T-helper 17 cell (primary cell): ENCODE results near the gene GIPC3. TPM values are rescaled to one million over a fixed set of nuclear protein-coding genes. Genes with fewer than 3 reads are reported as not detected.

Experiments
- ATAC-seq: fragments of 150-1000 bp; cut with Tn5 transposase; 2 replicates; pipeline ENCODE4 v1.10.0; 2021; ENCODE audit warnings: mild to moderate bottlenecking, moderate library complexity
- DNase-seq, 3 donors: peaks; one replicate each; pipeline versions ENCODE4 v3.0.0 to v3.0.0-alpha.2; 2020 to 2021
- H3K9me3 ChIP-seq: one replicate; pipeline ENCODE4 v1.7.0; 2013; ENCODE audit warnings: low read length, mild to moderate bottlenecking; ENCODE audit not compliant: control insufficient read depth, poor library complexity, severe bottlenecking
- H3K27ac Mint-ChIP-seq: one replicate; pipeline ENCODE4 v1.8.0; 2022; ENCODE audit warnings: mild to moderate bottlenecking, moderate library complexity, mixed read lengths
- H3K27me3 Mint-ChIP-seq: one replicate; pipeline ENCODE4 v1.8.0; 2022; ENCODE audit warnings: mixed read lengths
- H3K36me3 Mint-ChIP-seq: one replicate; pipeline ENCODE4 v1.8.0; 2022; ENCODE audit warnings: low read depth, mixed read lengths
- H3K4me1 Mint-ChIP-seq: one replicate; pipeline ENCODE4 v1.8.0; 2022; ENCODE audit warnings: mild to moderate bottlenecking, mixed read lengths
- H3K4me3 Mint-ChIP-seq: one replicate; pipeline ENCODE4 v1.8.0; 2022; ENCODE audit warnings: mild to moderate bottlenecking, moderate library complexity, mixed read lengths
- total RNA-seq, 4 donors: library from RNA in 2 of 4; stranded (reverse) in 2 of 4; gene quantifications; one replicate each; pipeline ENCODE4 v1.2.3 and lab custom pipeline; 2022 to 2026

The GIPC3 gene
- total RNA-seq, 2 donors from 2014 or later = 0.42 to 3.3 TPM

DNA sequence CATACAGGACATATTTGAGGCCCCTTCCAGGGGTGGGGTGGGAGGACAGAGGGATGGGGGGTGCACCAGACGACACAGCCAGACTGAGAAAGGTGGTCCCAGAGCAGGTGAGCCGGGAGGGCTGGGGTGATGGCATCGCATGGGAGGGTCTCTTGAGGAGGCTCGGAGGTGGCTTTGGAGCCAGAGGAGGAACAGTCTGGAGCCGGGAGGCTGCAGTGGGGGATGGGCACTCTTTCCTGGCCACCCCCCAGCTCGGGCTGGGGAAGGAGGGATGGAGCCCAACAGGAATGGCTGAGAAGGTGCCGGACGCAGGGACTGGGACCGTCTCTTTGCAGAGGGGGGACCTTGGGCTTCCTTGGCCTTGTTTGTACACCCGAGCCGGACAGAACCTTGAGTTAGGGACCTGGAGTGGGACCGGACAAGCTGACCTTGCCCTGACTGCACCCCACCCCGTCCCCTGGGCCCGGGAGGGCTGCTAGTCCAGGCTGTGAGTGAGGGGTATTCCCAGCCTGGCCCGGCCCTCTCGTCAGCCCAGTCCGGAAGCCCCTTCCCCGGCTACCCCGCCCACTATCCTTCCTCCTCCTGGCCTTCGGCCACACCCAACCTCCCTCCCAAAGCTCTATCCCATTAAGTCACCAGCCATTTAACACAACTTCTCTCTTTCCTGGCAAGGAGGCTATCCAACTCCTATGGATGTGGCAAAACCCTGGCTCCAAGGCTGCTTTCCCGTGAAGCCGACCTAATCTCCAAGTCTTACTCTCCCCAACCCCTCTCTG, 22.2 kb downstream of the GIPC3 start:
- Mint-ChIP-seq H3K4me3 (peak overlapping the region; percentile 58), H3K27me3 (no peaks in the 10 kb centered on the region), H3K27ac (no peak overlapping the region), H3K4me1 (peaks cover 2% of the 10 kb centered on the region), H3K36me3 (no peaks in the 10 kb centered on the region)
- DNase-seq = no peak
- no peak for ATAC-seq
- no peaks in the 10 kb centered on the region for H3K9me3 ChIP-seq

DNA sequence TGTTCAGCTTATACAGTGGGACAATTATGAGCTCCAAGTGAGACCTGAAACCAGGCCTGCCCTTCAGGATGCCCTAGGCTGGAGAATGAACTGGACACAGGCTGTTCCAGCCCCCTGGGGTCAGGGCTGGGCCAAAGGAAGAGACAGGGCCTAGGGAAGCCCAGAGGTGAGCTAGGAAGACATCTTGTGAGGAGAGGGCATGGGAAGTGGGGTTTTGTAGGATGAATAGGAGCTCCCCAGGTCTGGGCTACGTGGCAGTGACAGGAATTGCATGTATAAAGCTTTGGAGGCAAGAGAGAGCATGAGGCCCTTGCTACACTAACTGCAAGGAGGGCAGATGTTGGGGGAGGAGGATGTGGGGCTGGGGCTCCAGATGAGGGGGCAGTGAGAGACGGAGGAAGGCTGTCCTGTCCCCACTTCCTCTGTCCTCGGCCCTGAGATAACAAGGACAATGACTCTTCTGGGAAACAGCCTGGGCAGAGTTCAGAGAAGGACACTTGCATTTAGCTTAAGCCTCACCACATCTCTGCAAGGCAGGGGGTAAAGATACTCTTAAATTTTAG, 22.9 kb downstream of the GIPC3 start:
- peak overlapping the region; percentile 58 for H3K4me3 Mint-ChIP-seq
- no peak for ATAC-seq
- H3K9me3 ChIP-seq = no peaks in the 10 kb centered on the region
- no peak overlapping the region for H3K27ac Mint-ChIP-seq
- no peaks in the 10 kb centered on the region for H3K27me3 Mint-ChIP-seq
- H3K4me1 Mint-ChIP-seq = peaks cover 2% of the 10 kb centered on the region
- H3K36me3 Mint-ChIP-seq = no peaks in the 10 kb centered on the region
- no peak for DNase-seq

DNA sequence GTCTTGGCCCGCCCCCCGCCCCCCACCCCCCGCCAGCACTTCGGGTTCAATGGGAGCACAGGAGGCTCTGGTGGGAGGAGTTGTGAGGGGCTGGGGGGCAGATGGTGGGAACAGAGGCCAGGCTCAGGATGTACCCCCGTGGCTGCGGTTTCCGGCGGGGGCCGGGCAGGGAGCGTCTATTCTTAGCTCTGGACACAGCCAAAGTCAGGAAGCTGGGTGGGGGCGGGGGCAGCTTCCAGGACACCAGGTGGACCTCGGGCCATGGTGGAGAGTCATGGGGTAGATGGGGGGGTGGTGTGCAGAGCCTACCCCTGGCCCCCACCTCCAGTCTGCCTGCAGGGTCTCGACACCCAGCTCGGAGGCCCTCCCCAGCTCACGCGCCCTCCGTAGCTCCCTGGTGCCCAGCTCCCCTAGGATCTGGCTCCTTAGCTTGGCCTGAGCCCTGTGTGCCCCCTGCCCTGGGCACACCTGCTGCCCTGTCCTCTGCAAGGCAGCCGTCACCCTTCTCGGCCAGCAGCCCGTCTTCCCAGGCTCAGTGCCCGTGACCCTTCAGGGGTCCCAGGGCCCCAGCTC, 23.6 kb downstream of the GIPC3 start:
- H3K9me3 ChIP-seq = no peaks in the 10 kb centered on the region
- Mint-ChIP-seq H3K4me1 (peaks cover 2% of the 10 kb centered on the region), H3K27ac (no peak overlapping the region), H3K4me3 (no peak overlapping the region), H3K27me3 (no peaks in the 10 kb centered on the region), H3K36me3 (no peaks in the 10 kb centered on the region)
- ATAC-seq (no peak), DNase-seq (no peak)

DNA sequence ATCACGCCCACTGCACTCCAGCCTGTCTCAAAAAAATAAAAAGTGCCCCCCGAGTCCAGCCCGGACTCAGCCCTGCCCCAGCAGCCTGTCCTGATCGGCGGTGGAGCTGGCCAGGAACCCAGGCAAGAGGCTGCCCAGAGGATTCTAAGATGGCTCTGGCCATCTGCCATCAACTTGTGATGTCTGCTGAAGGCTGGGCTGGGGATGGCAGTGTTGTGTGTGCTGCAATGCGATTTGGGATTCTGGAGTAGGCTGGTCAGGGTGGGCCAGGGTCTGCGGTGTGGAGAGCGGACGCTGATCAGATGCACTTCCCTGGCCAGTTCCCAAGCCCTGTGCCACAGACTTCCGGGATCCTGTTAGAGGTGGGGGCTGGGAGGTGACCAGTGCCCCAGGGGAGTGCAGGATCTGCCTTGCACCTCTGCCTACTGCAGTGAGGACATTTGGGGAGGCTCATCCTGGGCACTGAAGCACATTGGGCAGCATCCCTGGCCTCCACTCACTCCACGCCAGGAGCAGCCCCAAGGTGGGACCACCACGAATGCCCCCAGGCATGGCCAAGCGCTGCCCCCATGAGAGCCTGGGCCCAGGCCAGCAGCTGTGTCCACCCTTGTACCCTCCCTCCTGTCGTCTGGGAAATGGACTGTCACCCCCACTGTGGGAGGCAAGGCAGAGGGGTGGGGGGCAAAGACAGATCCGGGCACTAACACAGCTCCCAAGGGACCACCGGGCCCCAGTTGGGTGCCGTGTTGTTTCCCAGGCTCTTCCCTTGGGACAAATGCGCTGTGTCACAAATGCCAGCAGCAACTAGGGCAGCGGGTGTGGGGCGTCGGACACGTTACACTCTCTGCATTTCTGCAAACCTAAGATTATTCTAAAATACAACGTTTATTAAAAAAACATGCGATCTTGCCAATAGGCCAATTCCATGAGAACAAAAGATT, 24.8 kb downstream of the GIPC3 start:
- no peaks in the 10 kb centered on the region for H3K9me3 ChIP-seq
- Mint-ChIP-seq H3K27ac (no peak overlapping the region), H3K4me3 (no peak overlapping the region), H3K4me1 (peaks cover 2% of the 10 kb centered on the region), H3K27me3 (no peaks in the 10 kb centered on the region), H3K36me3 (no peaks in the 10 kb centered on the region)
- DNase-seq (no peak), ATAC-seq (no peak)

DNA sequence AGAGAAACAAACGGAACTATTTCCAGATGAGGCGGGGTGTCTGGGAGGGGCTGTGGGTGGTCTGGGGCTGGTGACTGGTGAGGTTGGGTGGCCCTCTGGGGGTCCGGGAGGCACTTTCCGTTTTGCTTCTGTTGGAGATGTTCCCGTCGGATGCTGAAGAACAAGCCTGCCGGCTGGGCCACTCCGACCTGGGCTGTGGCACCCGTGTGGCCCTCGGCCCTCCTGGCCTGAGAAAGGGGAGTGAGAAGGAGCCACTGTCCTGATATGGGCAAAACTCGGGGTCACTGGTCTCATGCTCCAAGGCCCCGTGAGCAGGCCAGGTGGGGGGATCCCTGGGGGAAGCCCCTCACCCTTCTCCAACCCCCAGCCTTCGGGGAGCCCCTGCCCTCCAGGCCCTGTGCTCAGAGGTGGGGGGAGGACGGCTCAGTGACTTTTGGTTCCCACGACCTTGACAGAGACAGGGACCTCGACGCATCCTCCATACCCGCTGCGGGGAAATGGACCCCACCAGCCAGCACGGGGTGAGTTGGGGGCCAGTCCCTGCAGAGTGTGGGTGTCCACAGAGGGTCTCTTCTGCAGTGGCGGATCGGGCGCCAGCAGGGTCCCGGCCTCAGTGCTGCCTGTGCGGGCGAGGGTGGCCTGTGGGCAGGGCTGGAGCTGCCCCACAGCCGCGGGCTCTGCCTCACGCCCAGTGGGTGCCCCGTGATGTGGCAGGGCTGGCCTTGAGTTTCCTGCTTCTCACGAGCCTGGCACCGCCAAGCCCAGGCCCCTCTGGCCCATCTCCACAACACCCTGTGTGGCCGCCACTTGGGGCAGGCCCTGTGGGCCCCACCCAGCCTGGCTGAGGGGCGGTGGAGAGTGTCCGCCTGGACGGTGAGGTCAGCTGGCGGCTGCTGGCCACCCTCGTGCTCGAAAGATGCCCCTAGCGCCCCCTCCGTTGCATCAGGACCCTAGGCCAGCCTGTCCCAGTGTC, 25.8 kb downstream of the GIPC3 start:
- ATAC-seq (no peak), DNase-seq (no peak)
- H3K27me3 Mint-ChIP-seq = no peaks in the 10 kb centered on the region
- no peaks in the 10 kb centered on the region for H3K36me3 Mint-ChIP-seq
- H3K9me3 ChIP-seq = no peaks in the 10 kb centered on the region
- H3K4me3 Mint-ChIP-seq = no peak overlapping the region
- peaks cover 2% of the 10 kb centered on the region for H3K4me1 Mint-ChIP-seq
- H3K27ac Mint-ChIP-seq = no peak overlapping the region

DNA sequence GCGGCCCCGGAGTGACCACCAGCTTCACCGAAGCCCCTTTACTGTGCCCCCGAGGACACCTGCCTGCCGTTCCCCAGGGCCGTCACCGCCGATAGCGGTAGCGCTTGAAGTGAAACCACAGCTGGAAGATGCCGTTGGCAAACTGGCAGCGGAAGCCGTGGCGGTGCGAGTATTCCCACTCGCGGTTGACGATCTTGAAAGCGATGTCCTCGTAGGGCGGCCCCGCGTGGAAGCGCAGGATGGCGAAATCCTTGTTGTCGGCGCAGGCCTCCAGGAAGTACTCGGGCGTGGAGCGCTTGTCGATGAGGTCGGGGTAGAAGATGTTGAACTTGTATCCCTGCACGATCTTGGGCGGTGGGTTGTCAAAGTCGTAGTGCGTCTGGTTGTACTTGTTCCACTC, 26.6 kb downstream of the GIPC3 start:
- no peaks in the 10 kb centered on the region for H3K36me3 Mint-ChIP-seq
- no peaks in the 10 kb centered on the region for H3K27me3 Mint-ChIP-seq
- no peak for DNase-seq

DNA sequence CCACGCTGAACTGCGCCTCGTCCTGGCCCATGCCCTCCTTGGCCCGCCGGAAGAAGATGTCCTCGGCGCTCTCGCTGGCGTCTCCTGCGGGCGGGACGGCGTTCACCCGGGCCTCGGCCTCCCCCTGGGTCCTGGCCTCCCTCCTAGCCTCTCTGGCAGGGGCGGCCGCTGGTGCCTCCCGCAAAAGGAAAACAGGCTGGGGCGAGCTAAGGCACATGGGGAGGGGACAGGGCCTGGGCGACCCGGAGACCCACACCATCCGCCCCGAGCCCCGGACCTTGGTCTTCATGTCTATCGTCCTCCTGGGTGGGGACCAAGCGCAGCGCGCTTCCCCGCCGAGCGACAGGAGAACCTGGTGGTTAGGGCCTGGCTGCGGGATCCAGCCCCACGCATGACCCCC, 27.1 kb downstream of the GIPC3 start:
- DNase-seq = no peak
- no peak for ATAC-seq
- no peaks in the 10 kb centered on the region for H3K36me3 Mint-ChIP-seq
- no peak overlapping the region for H3K27ac Mint-ChIP-seq
- no peaks in the 10 kb centered on the region for H3K9me3 ChIP-seq
- H3K4me3 Mint-ChIP-seq = no peak overlapping the region
- no peaks in the 10 kb centered on the region for H3K27me3 Mint-ChIP-seq
- peaks cover 4% of the 10 kb centered on the region for H3K4me1 Mint-ChIP-seq

More for the DNA sequence above, 26.6 kb downstream of the GIPC3 start:
- no peak overlapping the region for H3K4me3 Mint-ChIP-seq
- ATAC-seq = no peak
- H3K4me1 Mint-ChIP-seq = peaks cover 2% of the 10 kb centered on the region
- H3K27ac Mint-ChIP-seq = no peak overlapping the region
- no peaks in the 10 kb centered on the region for H3K9me3 ChIP-seq

DNA sequence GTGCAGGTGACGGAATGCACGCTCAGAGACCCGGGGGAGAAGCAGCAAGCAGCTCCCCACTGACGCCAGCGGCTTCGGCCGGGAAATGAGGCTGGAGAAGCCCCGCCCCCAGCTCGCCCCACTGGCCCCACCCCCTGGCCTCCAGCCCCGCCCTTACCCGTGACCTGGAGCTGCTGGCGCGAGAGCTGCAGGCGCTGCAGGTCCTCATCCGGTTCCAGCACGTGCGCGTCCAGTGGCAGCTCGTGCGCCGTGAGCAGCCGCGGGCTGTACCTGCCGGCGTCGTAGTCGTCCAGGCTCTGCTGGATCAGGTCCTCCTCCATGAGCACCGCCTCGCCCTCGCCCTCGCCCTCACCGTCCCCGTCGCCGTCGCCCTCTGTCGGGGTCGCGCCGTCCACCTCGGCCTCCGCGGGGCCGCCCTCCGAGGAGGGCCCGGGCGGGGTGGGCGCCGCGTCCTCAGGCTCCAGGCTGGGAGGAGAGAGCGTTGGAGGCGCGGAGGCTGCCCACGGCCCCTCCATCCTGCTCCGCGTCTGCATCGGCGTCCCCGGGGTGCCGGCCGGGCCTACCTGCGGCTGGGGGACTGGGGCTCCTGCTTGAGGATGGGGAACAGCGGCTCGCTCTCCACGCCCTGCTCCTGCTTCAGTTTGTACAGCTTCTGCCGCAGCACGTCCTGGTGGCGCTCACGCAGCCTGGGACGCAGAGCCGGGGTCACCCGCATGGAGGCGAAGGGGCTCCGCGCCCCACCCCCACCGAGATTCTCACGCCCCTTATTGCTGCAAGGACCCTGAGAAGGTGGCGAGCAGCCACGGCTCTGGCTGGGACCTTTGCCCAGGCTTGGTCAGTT, 27.8 kb downstream of the GIPC3 start:
- Mint-ChIP-seq H3K27ac (no peak overlapping the region), H3K27me3 (no peaks in the 10 kb centered on the region), H3K36me3 (no peaks in the 10 kb centered on the region), H3K4me3 (no peak overlapping the region), H3K4me1 (peaks cover 6% of the 10 kb centered on the region)
- no peak for ATAC-seq
- DNase-seq = no peak
- no peaks in the 10 kb centered on the region for H3K9me3 ChIP-seq

DNA sequence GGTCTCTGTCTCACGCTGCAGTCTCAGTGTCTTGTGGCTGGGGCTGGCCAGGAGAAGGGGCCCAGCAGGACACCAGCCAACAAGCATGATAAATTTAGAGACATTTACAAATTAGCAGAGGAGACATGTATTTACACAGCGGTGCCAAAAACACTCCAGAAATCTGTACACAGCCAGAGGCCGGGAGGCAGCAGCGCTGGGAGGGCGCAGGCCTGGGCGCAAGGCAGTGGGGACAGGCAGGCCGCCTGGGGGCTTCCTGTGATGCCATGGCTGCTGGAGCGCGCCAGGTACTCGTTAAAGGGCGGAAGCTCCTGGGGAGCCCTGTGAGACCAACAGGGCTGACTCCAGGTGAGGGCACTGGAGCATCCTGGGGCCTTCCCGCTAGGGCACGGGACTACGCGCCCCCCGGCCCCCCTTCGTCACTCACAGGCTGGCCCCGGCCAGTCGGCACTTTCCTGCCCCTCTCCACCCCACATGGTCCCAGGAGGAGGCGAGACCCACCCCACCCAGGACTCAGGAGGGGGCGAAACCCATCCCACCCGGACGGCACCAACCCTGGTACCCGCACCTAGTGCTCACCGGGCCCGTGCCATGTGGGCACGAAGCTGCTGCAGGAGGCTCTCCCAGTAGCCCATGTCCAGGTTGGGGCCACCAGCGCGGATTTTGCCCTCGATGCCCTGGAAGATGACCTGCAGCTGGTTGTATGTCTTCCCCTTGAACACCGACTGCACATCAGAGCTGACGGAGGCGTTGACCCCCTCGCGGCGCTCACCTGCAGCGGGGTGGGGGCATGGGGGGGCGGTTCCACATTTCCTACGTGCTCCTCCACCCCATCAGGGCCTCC, 28.8 kb downstream of the GIPC3 start:
- no peaks in the 10 kb centered on the region for H3K9me3 ChIP-seq
- Mint-ChIP-seq H3K4me1 (peaks cover 7% of the 10 kb centered on the region), H3K36me3 (no peaks in the 10 kb centered on the region), H3K27me3 (no peaks in the 10 kb centered on the region), H3K27ac (no peak overlapping the region), H3K4me3 (no peak overlapping the region)
- ATAC-seq (no peak), DNase-seq (no peak)

DNA sequence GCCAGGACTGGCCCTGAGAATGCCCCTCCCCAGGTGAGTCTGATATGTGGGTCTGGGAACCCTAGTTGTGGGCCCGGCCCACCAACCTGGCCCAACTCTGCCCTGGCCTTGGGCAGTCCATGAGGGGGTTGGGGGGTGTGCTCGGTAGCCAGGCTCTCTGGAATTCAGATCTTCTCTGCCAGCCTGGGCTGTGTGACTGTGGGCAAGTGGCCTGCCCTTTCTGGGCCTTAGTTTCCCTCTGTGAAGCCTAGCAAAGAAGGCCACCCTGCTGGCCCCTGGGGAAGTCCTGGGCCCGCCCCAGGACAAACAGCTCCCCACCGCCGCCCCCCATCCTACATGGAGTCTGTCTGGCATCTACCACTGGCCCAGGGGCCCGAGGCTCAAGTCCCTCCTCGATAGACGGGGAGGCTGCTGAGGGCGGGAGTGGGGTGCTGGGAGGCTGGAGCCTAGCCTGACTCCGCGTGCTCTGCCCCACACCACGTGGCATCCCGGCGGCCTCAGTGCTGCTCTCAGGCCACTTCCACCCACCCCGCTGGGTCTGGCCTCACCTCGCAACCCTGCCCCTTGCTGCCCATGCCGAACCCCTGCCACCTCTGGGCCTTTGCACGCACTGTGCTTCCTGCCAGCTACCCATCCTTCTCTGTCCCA, 29.7 kb downstream of the GIPC3 start:
- DNase-seq = no peak
- Mint-ChIP-seq H3K27ac (no peak overlapping the region), H3K4me1 (peaks cover 10% of the 10 kb centered on the region), H3K36me3 (no peaks in the 10 kb centered on the region), H3K4me3 (no peak overlapping the region), H3K27me3 (no peaks in the 10 kb centered on the region)
- no peaks in the 10 kb centered on the region for H3K9me3 ChIP-seq
- ATAC-seq = no peak
